ENCODE measurements around the gene CD300LD.

Gene CD300LD

GRCh38 chr17:74549343-74549742, 42.7 kb downstream of the CD300LD start:
- H3K4me3 ChIP-seq (ENCODE audit: low read depth, low read length): no peak overlapping the region
- TF ChIP-seq CTCF (IDR thresholded peaks at IDR 0.05; ENCODE audit: low read depth, low read length): no peak

GRCh38 chr17:74547736-74548135, 44.3 kb downstream of the CD300LD start:
- TF ChIP-seq CTCF (IDR thresholded peaks at IDR 0.05; ENCODE audit: low read depth, low read length): no peak
- H3K4me3 ChIP-seq (ENCODE audit: low read depth, low read length): no peak overlapping the region

GRCh38 chr17:74547264-74547663, 44.8 kb downstream of the CD300LD start:
- TF ChIP-seq CTCF (IDR thresholded peaks at IDR 0.05; ENCODE audit: low read depth, low read length): no peak
- no peak overlapping the region for H3K4me3 ChIP-seq (ENCODE audit: low read depth, low read length)

GRCh38 chr17:74546586-74546985, 45.5 kb downstream of the CD300LD start:
- no peak overlapping the region for H3K4me3 ChIP-seq (ENCODE audit: low read depth, low read length)
- no peak for TF ChIP-seq CTCF (IDR thresholded peaks at IDR 0.05; ENCODE audit: low read depth, low read length)

GRCh38 chr17:74545843-74546230, 46.2 kb downstream of the CD300LD start, which contains the start of gene CD300C:
Gene CD300C (minus strand): TSS chr17:74546115. CDS start chr17:74545782, 333 bp downstream.
- TF ChIP-seq CTCF (IDR thresholded peaks at IDR 0.05; ENCODE audit: low read depth, low read length): no peak
- no peak within 1 kb of the TSS for H3K4me3 ChIP-seq (ENCODE audit: low read depth, low read length)

GRCh38 chr17:74544991-74545842, 46.9 kb downstream of the CD300LD start:
- H3K4me3 ChIP-seq (ENCODE audit: low read depth, low read length): no peak overlapping the region
- TF ChIP-seq CTCF (IDR thresholded peaks at IDR 0.05; ENCODE audit: low read depth, low read length): no peak

Data from WI38 (cell line).